Endothelial cell of umbilical vein (primary cell): Measurements from ENCODE around the gene CDC34. TPM values are rescaled to one million over a fixed set of nuclear protein-coding genes. Genes with fewer than 3 reads are reported as not detected.

Experiments used
- BruUV-seq: library from RNA; stranded (reverse); fragments of 400-500 nt; replicated peaks from 2 replicates; lab custom pipeline; 2021; lab: Mats Ljungman, UMichigan
- CTCF ChIA-PET: fragments of 300-600, 350-600 bp; sonication (Branson Sonifier 250); formaldehyde crosslinking; loops from one replicate; lab custom pipeline; 2021; ENCODE audit warnings: antibody characterized with exemption, inconsistent platforms; lab: Charles Lee
- POLR2A ChIA-PET: fragments of 300-600, 350-600 bp; sonication (Branson Sonifier 250); formaldehyde crosslinking; loops from one replicate; lab custom pipeline; 2021; ENCODE audit warnings: antibody characterized with exemption, inconsistent platforms; lab: Charles Lee
- DNase-seq: peaks from one replicate; pipeline ENCODE4 v3.0.0-alpha.2; 2011; ENCODE audit warnings: low read depth, low spot score
- FAIRE-seq: peaks from 2 replicates; lab custom pipeline; 2011; peaks lifted over from hg19 to GRCh38; lab: Jason Lieb, UNC
- H2AFZ ChIP-seq: 2 replicates; pipeline ENCODE4 v1.6.0; 2012; ENCODE audit warnings: low read depth, low read length, control low read depth, inconsistent platforms
- H3K27ac ChIP-seq: 2 replicates; pipeline ENCODE4 v1.5.1; 2011; ENCODE audit warnings: low read depth, mild to moderate bottlenecking, control low read depth, low read length, moderate library complexity; ENCODE audit not compliant: insufficient read depth
- H3K27me3 ChIP-seq, 2 experiments: 2 replicates each; pipeline versions ENCODE4 v1.6.0 to v1.6.1; 2011; ENCODE audit warnings: low read length in 2 of 2, mixed read lengths in 1 of 2; ENCODE audit not compliant: control insufficient read depth in 2 of 2, insufficient read depth in 2 of 2
- H3K36me3 ChIP-seq, 2 experiments: 2 replicates in 1 of 2; 3 replicates in 1 of 2; pipeline ENCODE4 v1.5.1; 2011; ENCODE audit warnings: low read length in 2 of 2, mild to moderate bottlenecking in 1 of 2, moderate library complexity in 1 of 2; ENCODE audit not compliant: control insufficient read depth in 2 of 2, insufficient read depth in 2 of 2; ENCODE audit errors: extremely low read depth in 1 of 2
- H3K4me1 ChIP-seq: 3 replicates; pipeline ENCODE4 v1.5.1; 2011; ENCODE audit warnings: mild to moderate bottlenecking, low read length; ENCODE audit not compliant: control insufficient read depth, insufficient read depth; ENCODE audit errors: extremely low read depth
- H3K4me2 ChIP-seq: 2 replicates; pipeline ENCODE4 v1.6.1; 2011; ENCODE audit warnings: low read length, control low read depth, mixed read lengths; ENCODE audit not compliant: insufficient read depth
- H3K4me3 ChIP-seq, 3 experiments: fragments of 200-600 bp in 1 of 3; sonication (generic), shearing (Covaris generic) in 1 of 3; replicated peaks in 1 of 3; 2 replicates each; pipeline ENCODE4 v1.5.1; 2011 to 2016; ENCODE audit warnings: control low read depth in 3 of 3, low read length in 3 of 3, mild to moderate bottlenecking in 2 of 3, inconsistent platforms in 1 of 3, low read depth in 1 of 3, moderate library complexity in 1 of 3; ENCODE audit not compliant: insufficient read depth in 1 of 3
- H3K79me2 ChIP-seq: 2 replicates; pipeline ENCODE4 v1.6.0; 2012; ENCODE audit warnings: low read length, inconsistent platforms; ENCODE audit not compliant: control insufficient read depth, insufficient read depth
- H3K9ac ChIP-seq: replicated peaks from 2 replicates; pipeline ENCODE3; 2011; ENCODE audit warnings: low read length, control low read depth; ENCODE audit not compliant: insufficient read depth; ENCODE audit errors: extremely low read depth
- H3K9me1 ChIP-seq: replicated peaks from 3 replicates; pipeline ENCODE4 v1.6.0; 2011; ENCODE audit warnings: mild to moderate bottlenecking, low read length; ENCODE audit not compliant: control insufficient read depth, insufficient read depth; ENCODE audit errors: extremely low read depth
- H3K9me3 ChIP-seq: replicated peaks from 2 replicates; pipeline ENCODE4 v1.5.1; 2012; ENCODE audit warnings: low read length, inconsistent platforms; ENCODE audit not compliant: control insufficient read depth, insufficient read depth
- H4K20me1 ChIP-seq: replicated peaks from 2 replicates; pipeline ENCODE3; 2011; ENCODE audit warnings: mild to moderate bottlenecking, low read length; ENCODE audit not compliant: control insufficient read depth, insufficient read depth; ENCODE audit errors: extremely low read depth
- EZH2 ChIP-seq: IDR thresholded peaks from 2 replicates; pipeline ENCODE4 v1.6.1; 2012; ENCODE audit warnings: borderline replicate concordance, low read depth, mild to moderate bottlenecking, moderate library complexity, low read length, inconsistent platforms; ENCODE audit not compliant: severe bottlenecking
- FOS ChIP-seq: IDR thresholded peaks from 2 replicates; pipeline ENCODE4 v1.6.1; 2011; ENCODE audit warnings: mild to moderate bottlenecking, low read length, moderate library complexity, borderline replicate concordance; ENCODE audit not compliant: insufficient read depth
- GATA2 ChIP-seq: IDR thresholded peaks from 2 replicates; pipeline ENCODE4 v1.7.0; 2011; ENCODE audit warnings: low read depth, mild to moderate bottlenecking, moderate library complexity, mixed read lengths, low read length; ENCODE audit not compliant: insufficient read length, insufficient read depth
- JUN ChIP-seq: IDR thresholded peaks from 2 replicates; pipeline ENCODE4 v1.6.1; 2011; ENCODE audit warnings: borderline replicate concordance, low read depth; ENCODE audit not compliant: insufficient read length, insufficient read depth
- MYC ChIP-seq: IDR thresholded peaks from one replicate; pipeline ENCODE4 v1.6.1; 2011; ENCODE audit warnings: mild to moderate bottlenecking, low read depth, low read length
- POLR2A ChIP-seq: IDR thresholded peaks from 2 replicates; pipeline ENCODE4 v1.6.1; 2012; ENCODE audit warnings: low read depth, mild to moderate bottlenecking, control low read depth, low read length
- POLR2AphosphoS5 ChIP-seq: IDR thresholded peaks from 2 replicates; pipeline ENCODE4 v1.6.1; 2012; ENCODE audit warnings: low read depth, mild to moderate bottlenecking, control low read depth, low read length, moderate library complexity; ENCODE audit not compliant: insufficient read depth
- dilution Hi-C: fragments of 300-500 bp; cut with MboI; formaldehyde crosslinking; loops from one replicate; pipeline ENCODE4 v1.15.0; 2019; ENCODE audit warnings: low sequenced_read_pairs; ENCODE audit not compliant: extremely low pct_ligation_motif_present
- intact Hi-C: fragments of 100-400 bp; cut with micrococcal nuclease; formaldehyde crosslinking; loops from one replicate; pipeline ENCODE4 v1.10.0; 2022
- polyA plus RNA-seq, 4 experiments: library from polyadenylated mRNA; depleted of rRNA in 3 of 4; stranded (reverse) in 3 of 4; unstranded in 1 of 4; fragments of >200 nt; gene quantifications; 2 replicates each; pipeline versions ENCODE4 v1.2.1 to v1.2.3, GENCODE V29; 2011 to 2012; ENCODE audit warnings: missing spikeins in 1 of 4
- total RNA-seq: library from RNA; stranded (reverse); gene quantifications from 2 replicates; pipeline ENCODE4 v1.2.3, GENCODE V29; 2021
- TF ChIP-seq, protein P1 (sequence below), 2 donors: IDR thresholded peaks; 1 replicate in 1 of 2; 2 replicates in 1 of 2; pipeline ENCODE4 v1.5.1; 2011; ENCODE audit warnings: low read length in 2 of 2, mild to moderate bottlenecking in 2 of 2, moderate library complexity in 2 of 2, control low read depth in 1 of 2, inconsistent platforms in 1 of 2, low read depth in 1 of 2; ENCODE audit not compliant: insufficient read depth in 1 of 2; ENCODE audit errors: extremely low read depth in 1 of 2
- TF ChIP-seq, protein P2 (sequence below): IDR thresholded peaks from 2 replicates; pipeline ENCODE4 v1.6.1; 2011; ENCODE audit not compliant: insufficient read depth, insufficient read length

Gene CDC34
- total and polyA plus RNA-seq, 2 donors (not counting 3 experiments of a cell fraction or from before 2014, with no cell fraction given) = 90.4 to 92.9 TPM

DNA sequence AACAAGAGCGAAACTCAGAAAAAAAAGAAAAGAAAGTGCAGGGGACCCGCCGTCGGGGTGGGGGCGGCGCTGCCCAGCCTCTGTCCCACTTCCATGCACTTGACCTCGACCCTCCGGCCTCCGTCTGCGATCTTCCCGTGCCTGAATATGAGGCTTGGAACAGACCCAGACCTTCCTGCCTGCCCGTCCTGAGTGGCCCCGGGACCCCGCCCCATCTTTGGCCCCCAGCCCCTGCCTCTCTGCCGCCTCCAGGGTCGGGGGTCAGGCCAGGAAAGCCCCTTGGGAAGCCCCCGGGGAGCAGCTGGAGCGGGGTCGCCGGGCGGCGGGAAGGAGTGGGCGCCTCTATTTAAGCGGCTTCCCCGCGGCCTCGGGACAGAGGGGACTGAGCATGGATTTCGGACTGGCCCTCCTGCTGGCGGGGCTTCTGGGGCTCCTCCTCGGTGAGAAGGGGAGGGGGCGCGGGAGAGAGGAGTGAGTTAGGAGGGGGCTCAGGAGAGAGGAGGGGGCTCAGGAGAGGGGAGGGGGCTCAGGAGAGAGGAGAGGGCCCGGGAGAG lies 35.4 kb upstream of the CDC34 start, which contains the start of gene MADCAM1:
TSS of gene MADCAM1 (plus strand) at position 375 of the 554 bp plus-strand sequence. CDS start at position 389, 14 bp downstream.
- H3K36me3 ChIP-seq = no peaks in the 10 kb centered on the region
- no peaks in the 10 kb centered on the region for H4K20me1 ChIP-seq
- dilution Hi-C loops = no loop called here
- no TSS peak for BruUV-seq
- H3K4me2 ChIP-seq = no peak within 1 kb of the TSS
- H2AFZ ChIP-seq = no peak within 1 kb of the TSS
- no peak within 1 kb of the TSS for H3K4me3 ChIP-seq
- no peak within 1 kb of the TSS for H3K27ac ChIP-seq
- no peak within 1 kb of the TSS for H3K9ac ChIP-seq
- no peaks in the 10 kb centered on the region for H3K79me2 ChIP-seq
- no peaks in the 10 kb centered on the region for H3K9me3 ChIP-seq
- no peak for TF ChIP-seq GATA2
- TF ChIP-seq FOS = no peak
- no peak for TF ChIP-seq POLR2A
- TF ChIP-seq, protein P1, sequence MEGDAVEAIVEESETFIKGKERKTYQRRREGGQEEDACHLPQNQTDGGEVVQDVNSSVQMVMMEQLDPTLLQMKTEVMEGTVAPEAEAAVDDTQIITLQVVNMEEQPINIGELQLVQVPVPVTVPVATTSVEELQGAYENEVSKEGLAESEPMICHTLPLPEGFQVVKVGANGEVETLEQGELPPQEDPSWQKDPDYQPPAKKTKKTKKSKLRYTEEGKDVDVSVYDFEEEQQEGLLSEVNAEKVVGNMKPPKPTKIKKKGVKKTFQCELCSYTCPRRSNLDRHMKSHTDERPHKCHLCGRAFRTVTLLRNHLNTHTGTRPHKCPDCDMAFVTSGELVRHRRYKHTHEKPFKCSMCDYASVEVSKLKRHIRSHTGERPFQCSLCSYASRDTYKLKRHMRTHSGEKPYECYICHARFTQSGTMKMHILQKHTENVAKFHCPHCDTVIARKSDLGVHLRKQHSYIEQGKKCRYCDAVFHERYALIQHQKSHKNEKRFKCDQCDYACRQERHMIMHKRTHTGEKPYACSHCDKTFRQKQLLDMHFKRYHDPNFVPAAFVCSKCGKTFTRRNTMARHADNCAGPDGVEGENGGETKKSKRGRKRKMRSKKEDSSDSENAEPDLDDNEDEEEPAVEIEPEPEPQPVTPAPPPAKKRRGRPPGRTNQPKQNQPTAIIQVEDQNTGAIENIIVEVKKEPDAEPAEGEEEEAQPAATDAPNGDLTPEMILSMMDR (IDR thresholded peaks at IDR 0.05; ENCODE audit: extremely low read depth in 1 of 2, insufficient read depth in 1 of 2, low read depth in 1 of 2, low read length in 2 of 2) = no peak
- TF ChIP-seq, protein P2, sequence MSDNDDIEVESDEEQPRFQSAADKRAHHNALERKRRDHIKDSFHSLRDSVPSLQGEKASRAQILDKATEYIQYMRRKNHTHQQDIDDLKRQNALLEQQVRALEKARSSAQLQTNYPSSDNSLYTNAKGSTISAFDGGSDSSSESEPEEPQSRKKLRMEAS = no peak
- no peak for TF ChIP-seq MYC
- no peak for TF ChIP-seq JUN
- no peak for TF ChIP-seq EZH2
- no peak for TF ChIP-seq POLR2AphosphoS5
- H3K9me1 ChIP-seq = no peaks in the 10 kb centered on the region
- intact Hi-C loops = no loop called here
- ChIA-PET POLR2A (no interaction called here), CTCF (interaction anchor here (1.1 to 2.7 kb wide), 7 partner anchors 9 to 123 kb away, joined by 3 to 28 read pairs (median 4); no protein-coding TSS in a partner anchor)
- no peak for DNase-seq
- no peak for FAIRE-seq
- H3K27me3 ChIP-seq = peaks cover 9 to 12% of the 10 kb centered on the region in 2 experiments
- H3K4me1 ChIP-seq = no peaks in the 10 kb centered on the region
